Ishikawa (cell line): ENCODE measurements around the gene LPCAT1.

Experiments used
- CEBPB ChIP-seq: IDR thresholded peaks from 2 replicates; pipeline ENCODE4 v1.6.1; 2012
- CREB1 ChIP-seq: IDR thresholded peaks from 2 replicates; pipeline ENCODE4 v1.6.1; 2012; ENCODE audit warnings: low read depth
- EGR1 ChIP-seq: IDR thresholded peaks from 2 replicates; pipeline ENCODE4 v1.6.1; 2012
- EP300 ChIP-seq: IDR thresholded peaks from 2 replicates; pipeline ENCODE4 v1.6.1; 2012; ENCODE audit warnings: borderline replicate concordance
- FOXM1 ChIP-seq: IDR thresholded peaks from 2 replicates; pipeline ENCODE4 v1.6.1; 2012; ENCODE audit warnings: low read depth, borderline replicate concordance
- NFIC ChIP-seq: IDR thresholded peaks from 2 replicates; pipeline ENCODE4 v1.6.1; 2012
- RAD21 ChIP-seq: IDR thresholded peaks from 2 replicates; pipeline ENCODE4 v1.6.1; 2012; ENCODE audit warnings: low read depth
- TAF1 ChIP-seq: IDR thresholded peaks from 2 replicates; pipeline ENCODE4 v1.6.1; 2012; ENCODE audit warnings: low read depth, mild to moderate bottlenecking
- TCF12 ChIP-seq: IDR thresholded peaks from 2 replicates; pipeline ENCODE4 v1.6.1; 2012; ENCODE audit warnings: low read depth
- TEAD4 ChIP-seq: IDR thresholded peaks from 2 replicates; pipeline ENCODE4 v1.6.1; 2012
- USF1 ChIP-seq: IDR thresholded peaks from 2 replicates; pipeline ENCODE4 v1.6.1; 2012
- YY1 ChIP-seq: IDR thresholded peaks from 2 replicates; pipeline ENCODE4 v1.6.1; 2012; ENCODE audit warnings: low read depth
- ZBTB7A ChIP-seq: IDR thresholded peaks from 2 replicates; pipeline ENCODE4 v1.6.1; 2012; ENCODE audit warnings: low read depth
- TF ChIP-seq, protein P1 (sequence below): IDR thresholded peaks from 2 replicates; pipeline ENCODE4 v1.6.1; 2012
- TF ChIP-seq, protein P2 (sequence below): IDR thresholded peaks from 2 replicates; pipeline ENCODE4 v1.6.1; 2012; ENCODE audit warnings: low read depth, mild to moderate bottlenecking

The LPCAT1 gene

DNA sequence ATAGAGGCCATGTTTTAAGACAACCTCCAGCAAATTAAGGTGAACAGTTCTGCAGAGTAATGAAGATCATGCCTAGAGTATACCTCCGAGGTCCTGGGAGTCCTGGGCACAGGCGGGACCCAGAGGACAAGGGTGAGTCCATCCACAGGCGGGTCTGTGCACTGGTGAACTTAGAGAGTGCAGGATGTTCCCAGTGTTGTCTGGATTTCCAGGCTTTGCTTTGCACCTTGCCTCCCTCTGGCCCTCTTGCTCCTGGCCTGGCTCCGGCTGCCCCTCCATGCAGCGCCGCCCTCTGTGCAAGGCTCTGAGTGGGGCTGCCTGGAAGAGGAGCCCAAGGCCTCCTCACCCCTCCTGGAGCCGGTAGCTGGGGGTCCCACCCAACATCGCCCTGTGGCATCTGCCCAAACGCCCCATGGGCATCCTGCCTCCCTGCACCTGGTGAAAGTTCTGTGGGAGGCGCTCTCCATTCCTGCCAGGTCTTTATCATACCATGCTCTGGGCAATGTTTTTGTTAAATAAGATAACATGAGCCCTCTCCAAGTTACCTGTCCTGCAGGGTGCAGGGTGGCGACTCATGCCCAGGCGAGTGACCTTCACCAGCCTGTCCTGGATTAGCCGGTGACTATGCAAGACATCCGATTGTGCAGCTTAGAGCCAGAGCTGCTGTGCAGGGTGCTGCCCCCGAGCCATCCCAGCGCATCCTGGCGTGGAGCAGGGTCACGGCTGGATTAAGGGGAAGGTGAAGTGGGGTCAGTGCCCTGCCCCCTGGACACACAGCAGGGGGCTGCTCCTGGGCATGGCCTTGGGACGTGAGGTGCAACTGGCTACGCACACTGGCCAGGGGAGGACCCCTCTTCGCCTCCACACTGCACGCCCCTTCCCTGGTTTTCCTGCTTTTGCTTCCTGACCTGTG is 41.3 kb upstream of the LPCAT1 start:
- no peak for TF ChIP-seq NFIC
- no peak for TF ChIP-seq TCF12
- TF ChIP-seq EP300 = no peak
- no peak for TF ChIP-seq ZBTB7A
- TF ChIP-seq, protein P1, sequence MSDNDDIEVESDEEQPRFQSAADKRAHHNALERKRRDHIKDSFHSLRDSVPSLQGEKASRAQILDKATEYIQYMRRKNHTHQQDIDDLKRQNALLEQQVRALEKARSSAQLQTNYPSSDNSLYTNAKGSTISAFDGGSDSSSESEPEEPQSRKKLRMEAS = no peak
- TF ChIP-seq EGR1 = no peak
- no peak for TF ChIP-seq FOXM1
- TF ChIP-seq TEAD4 = no peak
- TF ChIP-seq CREB1 = no peak
- TF ChIP-seq USF1 = no peak
- no peak for TF ChIP-seq YY1
- no peak for TF ChIP-seq CEBPB
- TF ChIP-seq, protein P2, sequence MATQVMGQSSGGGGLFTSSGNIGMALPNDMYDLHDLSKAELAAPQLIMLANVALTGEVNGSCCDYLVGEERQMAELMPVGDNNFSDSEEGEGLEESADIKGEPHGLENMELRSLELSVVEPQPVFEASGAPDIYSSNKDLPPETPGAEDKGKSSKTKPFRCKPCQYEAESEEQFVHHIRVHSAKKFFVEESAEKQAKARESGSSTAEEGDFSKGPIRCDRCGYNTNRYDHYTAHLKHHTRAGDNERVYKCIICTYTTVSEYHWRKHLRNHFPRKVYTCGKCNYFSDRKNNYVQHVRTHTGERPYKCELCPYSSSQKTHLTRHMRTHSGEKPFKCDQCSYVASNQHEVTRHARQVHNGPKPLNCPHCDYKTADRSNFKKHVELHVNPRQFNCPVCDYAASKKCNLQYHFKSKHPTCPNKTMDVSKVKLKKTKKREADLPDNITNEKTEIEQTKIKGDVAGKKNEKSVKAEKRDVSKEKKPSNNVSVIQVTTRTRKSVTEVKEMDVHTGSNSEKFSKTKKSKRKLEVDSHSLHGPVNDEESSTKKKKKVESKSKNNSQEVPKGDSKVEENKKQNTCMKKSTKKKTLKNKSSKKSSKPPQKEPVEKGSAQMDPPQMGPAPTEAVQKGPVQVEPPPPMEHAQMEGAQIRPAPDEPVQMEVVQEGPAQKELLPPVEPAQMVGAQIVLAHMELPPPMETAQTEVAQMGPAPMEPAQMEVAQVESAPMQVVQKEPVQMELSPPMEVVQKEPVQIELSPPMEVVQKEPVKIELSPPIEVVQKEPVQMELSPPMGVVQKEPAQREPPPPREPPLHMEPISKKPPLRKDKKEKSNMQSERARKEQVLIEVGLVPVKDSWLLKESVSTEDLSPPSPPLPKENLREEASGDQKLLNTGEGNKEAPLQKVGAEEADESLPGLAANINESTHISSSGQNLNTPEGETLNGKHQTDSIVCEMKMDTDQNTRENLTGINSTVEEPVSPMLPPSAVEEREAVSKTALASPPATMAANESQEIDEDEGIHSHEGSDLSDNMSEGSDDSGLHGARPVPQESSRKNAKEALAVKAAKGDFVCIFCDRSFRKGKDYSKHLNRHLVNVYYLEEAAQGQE = no peak
- TF ChIP-seq RAD21 = no peak

DNA sequence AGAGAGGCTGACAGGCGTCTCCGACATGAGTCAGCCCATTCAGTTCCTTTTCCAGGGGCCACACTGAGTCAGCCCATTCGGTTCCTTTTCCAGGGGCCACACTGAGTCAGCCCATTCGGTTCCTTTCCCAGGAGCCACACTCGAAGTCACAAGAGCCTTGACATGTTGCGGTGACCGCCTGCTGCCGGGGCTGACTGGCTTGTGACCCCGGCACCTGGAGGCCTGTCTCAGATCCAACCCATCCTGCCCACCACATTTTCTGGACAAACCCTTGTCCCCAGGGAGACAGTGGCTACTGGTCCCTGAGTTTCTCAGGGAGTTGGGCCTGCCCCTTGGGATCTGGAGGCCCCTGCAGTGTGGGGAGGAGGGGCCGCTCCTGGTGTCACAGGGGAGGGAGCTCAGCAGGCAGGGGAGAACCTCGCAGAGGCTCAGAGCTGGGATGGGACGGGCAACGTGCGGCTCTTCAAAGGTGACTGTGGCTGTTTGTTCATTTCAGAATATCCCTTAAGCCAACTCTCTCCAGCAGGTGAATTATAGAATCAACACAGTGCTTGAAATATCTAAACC is 40.5 kb upstream of the LPCAT1 start:
- TF ChIP-seq NFIC (no peak), CREB1 (no peak), EP300 (no peak), TEAD4 (no peak), RAD21 (no peak), CEBPB (no peak), TAF1 (no peak), TCF12 (no peak), USF1 (no peak), ZBTB7A (no peak), YY1 (no peak)
- TF ChIP-seq, protein P2 = no peak
- TF ChIP-seq, protein P1 = no peak

- TF ChIP-seq USF1 (no peak), NFIC (no peak), ZBTB7A (no peak), TEAD4 (no peak), FOXM1 (no peak), TAF1 (no peak), CEBPB (no peak), CREB1 (no peak), EGR1 (no peak), YY1 (no peak)
- TF ChIP-seq, protein P1 = no peak
- TF ChIP-seq, protein P2 = no peak
These were observed 39.9 kb upstream of the LPCAT1 start for GRCh38 chr5:1563617-1564181.
